HG02623 (cell line): Measurements from ENCODE around the gene STAC2.
"Not testable (repeated sequence)": the region's sequence is repeated elsewhere in the genome, so short reads cannot be mapped to it uniquely, and the experiment has no call there.

Experiments
- ATAC-seq: cut with Tn5 transposase; IDR thresholded peaks from one replicate; pipeline ENCODE4 v1.9.1; 2021; ENCODE audit warnings: moderate library complexity; ENCODE audit not compliant: unreplicated experiment

The STAC2 gene, protein sequence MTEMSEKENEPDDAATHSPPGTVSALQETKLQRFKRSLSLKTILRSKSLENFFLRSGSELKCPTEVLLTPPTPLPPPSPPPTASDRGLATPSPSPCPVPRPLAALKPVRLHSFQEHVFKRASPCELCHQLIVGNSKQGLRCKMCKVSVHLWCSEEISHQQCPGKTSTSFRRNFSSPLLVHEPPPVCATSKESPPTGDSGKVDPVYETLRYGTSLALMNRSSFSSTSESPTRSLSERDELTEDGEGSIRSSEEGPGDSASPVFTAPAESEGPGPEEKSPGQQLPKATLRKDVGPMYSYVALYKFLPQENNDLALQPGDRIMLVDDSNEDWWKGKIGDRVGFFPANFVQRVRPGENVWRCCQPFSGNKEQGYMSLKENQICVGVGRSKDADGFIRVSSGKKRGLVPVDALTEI

DNA sequence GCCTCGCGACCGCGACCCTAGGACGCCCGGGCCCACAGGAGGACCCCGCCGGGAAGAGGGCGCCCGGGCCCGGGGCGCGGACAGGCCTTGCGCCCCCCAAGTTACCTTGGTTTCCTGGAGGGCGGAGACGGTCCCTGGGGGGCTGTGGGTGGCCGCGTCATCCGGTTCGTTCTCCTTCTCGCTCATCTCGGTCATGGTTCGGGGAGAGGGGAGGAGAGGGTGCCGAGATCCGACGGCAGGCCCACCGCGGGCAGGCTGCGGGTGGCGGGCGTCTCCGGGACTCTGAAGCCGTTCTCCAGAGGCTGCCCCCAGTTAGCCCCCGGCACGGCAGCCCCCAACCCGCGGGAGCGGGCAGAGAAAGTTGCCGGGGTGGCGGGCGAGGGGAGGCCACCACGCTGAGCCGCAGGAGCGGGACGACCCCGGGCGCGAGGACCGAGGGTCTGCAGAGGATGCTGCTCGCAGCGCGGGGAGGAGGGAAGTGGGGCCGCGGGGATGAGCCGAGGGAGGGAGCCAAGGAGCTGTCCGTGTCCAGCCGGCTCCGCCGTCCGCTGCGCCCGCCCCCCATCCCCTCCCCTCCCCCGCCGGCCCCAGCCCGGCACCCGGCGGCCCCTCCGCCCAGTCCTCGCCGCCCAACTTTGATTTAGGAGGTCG lies at the start of gene STAC2:
Gene STAC2, minus strand, starts transcription at position 638 of the 651 bp plus-strand sequence. Its CDS starts 443 bp downstream, at position 195.
- ATAC-seq, result no peak

DNA sequence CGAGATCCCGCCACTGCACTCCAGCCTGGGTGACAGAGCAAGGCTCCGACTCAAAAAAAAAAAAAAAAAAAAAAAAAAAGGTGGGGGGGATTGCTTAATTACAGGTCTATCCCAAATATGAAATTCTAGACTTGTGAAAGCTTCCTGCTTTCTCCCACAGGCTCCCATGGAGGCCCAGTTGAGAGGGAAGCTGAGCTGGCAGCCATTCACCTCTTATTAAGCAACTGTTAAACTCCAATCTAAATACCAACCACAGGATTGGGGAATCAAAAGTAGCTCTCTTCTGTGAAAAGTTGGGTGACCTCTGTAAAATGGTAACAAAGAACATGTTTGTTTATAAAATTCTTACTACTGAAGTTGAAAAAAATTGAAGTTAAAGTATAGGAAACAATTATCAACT lies 45.8 kb upstream of the STAC2 start:
- no peak for ATAC-seq

DNA sequence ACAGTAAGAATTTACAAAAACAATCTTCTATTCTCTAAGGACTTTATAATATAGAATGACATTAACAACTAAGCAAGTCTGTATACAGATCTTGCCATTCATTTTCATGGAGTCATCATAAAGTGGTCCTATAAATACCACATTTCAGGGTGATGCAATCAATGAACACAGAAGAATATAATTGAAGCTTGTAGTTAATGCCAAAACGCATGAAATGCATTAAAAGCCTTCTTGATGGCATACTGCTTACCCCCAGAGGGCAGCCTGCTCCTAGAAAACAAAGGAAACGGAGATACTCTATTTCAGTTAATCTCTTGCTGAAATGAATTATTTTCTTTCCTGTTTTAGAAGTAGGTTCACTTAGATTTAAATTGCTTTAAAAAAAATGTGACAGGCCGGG lies 45.2 kb upstream of the STAC2 start:
- ATAC-seq, result no peak

DNA sequence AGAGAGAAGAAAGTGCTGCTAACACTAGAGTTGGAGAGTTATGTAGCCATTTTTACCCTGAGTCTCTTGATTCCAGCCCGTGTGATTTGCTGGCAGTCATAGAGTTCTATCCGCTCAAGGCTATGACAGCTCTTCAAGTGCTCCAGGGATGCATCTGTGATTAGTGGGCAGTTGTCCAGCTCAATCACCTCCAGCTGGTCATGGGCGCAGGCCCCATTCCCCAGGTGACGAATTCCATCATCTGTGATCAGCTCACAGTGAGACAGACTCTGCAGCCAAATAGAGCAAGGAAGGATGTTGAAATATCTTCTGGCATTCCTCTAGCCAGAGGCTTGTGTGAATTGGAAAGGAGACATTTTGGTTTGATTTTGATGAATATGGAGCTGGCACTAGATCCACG lies 38.4 kb upstream of the STAC2 start:
- ATAC-seq, result no peak

DNA sequence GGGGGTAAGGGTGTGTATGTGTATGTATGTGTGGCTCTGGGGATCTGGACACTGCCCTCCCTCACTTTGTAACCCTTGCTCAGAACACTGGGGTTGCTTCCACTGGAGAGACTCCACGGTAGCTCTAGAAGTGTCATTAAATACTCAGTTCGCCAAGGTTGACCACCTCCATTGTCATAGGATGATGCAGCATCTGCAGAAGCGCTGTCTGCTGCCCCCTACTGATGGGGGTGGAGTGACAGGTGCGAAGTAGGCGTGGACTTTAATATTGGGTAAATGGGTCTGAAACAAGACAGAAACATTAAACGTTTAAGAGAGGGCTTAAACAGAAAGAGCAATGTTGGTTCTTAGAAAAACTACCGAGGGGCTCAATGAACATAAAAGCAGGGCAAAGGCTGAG lies 35.5 kb upstream of the STAC2 start:
- no peak for ATAC-seq

DNA sequence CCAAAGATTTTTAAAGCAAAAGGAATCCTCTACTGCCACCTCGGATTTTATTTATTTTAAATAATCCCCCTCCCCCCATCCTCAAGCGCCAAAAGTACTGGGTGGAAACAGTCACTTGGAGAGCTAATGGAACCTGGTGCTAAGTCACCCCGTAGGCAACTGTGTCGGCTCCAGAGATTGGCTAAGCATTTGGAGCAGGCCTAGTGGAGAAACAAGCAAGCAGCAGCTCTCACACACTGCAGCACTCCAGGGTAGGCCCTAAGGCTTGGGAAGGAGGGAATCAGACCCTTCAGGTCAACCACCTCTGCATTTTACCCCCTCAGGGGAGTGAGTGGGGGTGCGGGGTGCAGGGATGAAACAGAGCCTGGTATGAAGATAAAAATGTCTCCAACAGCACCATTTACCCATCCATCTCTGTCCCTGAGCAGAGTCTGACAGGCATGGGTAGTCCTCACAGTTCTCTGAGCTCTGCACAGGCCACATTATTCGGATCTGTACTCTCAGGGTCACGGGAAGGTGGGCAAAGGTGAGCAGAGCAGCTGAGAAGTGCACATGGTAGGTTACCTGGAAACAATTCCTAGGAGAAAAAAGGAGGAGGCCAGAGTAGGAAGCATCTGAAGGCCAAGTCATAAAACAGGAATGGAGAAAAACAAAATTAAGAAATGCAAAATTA lies 27.2 kb upstream of the STAC2 start:
- ATAC-seq, result no peak

DNA sequence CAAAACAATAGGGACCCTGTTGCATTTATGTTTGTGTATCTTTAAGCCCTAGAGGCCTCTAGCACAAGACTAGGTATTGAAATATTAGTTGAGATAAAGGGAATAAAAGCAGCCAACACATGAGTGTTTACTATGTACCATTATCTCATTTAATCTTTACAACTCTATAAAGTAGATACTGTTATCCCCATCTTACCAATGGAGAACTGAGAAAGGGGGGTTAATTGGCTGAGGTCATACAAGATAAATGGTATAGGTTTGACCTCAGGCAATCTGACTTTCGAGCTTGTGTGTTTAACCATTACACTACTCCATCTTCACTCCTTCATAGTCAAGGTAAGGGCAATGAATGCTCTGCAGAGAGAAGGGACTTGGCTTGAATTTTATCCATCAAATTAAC lies 26.3 kb upstream of the STAC2 start:
- ATAC-seq, result no peak

DNA sequence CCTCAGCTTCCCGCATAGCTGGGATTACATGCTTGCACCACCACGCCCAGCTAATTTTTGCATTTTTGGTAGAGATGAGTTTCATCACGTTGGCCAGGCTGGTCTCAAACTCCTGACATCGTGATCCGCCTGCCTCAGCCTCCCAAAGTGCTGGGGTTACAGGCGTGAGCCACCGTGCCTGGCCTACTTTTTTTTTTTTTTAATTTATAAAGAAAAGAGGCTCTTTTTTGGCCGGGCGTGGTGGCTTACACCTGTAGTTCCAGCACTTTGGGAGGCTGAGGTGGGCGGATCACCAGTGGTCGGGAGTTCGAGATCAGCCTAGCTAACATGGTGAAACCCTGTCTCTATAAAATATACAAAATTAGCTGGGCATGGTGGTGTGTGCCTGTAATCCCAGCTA lies 24.3 kb upstream of the STAC2 start:
- ATAC-seq, result not testable (repeated sequence)

DNA sequence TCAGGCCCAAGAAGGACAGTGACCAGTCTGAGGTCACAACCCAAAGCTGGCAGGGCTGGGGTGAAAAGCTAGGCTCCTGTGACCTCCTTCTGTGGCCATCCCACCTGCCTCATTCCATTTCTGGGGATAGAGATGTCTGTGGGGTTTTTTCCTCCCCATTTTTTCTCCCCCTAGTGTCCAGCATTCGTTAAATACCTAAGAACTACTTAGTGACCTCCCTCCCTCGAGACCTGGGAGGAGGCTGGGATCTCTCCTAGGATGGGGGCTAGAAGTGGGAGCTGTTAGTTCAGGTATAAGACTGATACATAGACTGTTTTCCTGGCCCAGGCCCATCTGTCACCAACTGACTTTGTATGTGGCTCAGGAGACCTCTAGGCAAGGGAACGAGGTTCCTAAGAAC lies 20.5 kb upstream of the STAC2 start:
- no peak for ATAC-seq

DNA sequence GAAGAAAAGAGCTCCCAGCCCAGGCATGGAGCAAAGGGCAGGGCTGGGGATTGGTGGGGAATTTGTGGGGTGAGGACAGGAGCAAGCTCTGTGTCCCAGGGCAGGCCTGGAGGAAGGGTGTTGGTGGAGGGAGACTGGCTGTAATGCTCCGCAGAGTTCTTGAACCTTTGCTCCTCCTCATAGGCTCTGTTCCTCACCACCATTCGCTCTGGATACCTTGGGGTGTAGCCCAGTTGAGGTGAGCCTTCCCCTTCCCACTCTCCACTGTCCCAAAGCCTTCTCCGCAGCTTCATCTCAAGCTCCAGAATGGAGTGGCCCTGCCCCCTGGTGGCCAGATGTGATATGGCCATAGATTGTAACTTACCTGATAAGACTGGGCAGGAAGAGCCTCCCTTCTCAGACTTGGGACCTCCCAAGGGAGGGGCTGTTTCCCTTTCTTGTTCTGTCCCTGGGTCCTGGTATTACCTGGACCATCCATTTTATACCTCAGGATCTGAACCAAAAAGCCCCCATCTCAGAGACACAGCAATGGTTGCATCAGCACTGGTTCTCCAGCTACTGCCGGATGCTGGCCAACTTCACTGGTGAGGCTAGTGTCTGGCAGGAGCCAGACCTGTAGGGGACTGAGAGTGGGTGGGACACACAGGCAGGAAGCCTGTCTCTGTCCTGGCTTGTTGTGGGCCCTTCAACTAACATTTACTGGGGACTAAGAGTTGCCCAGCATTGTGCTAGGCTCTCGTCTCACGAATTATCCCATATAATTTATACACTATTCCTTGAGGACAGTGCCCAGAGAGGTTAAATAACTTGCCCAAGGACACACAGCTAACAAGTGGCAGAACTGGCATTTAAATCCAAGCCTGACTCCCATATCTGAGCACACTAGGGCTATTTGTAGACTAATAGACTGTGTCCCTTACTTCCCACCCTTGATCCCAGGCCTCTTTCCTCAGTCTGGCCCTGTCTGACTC lies 19.1 kb upstream of the STAC2 start:
- ATAC-seq, result no peak

DNA sequence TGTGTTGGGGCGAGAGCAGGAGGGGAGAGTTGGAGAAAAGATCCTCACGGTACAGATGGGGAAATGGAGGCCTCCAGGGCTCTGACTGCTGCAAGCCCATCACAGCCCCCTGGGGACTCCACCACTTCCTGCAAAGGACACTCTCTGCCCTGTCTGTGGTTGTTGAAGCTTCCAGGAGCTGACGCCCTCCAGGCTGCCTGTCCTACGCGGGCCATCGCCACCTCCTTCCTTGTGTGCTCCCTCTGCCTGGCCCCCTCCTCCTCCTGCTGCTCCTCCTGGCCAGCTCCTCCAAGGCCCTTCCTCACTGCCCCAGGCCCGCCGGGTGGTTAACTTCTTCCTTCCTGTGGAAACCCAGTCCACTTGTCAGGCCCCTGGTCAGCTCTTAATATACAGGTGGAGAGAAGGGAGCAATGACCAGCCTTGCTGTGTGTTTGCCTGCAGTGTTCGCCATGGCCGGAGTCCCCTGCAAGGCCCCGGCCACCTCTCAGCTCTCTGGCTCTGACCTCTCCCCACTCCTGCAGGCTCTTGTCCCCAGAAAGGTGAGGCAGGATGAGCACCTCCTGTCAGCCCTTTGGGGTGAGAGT lies 18.4 kb upstream of the STAC2 start:
- ATAC-seq, result no peak

DNA sequence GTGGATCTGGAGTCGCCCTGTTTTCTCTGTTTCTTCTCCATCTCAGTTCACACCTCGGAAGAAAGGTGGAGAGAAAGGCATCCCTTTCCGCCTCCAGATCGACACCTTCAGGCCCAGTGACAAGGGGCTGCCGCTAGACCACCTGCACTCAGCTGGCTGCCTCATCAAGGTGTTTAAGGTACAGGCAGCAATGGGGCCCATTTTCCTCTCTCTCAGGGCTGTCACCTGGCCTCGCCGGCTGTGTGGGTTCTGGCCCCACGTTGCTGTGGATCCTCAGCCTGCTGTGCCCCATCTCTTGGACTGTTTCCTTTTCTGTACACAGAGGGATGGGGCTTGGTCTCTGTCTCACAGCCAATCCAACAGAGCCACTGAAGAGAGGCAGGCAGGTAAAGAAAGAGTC lies 17.4 kb upstream of the STAC2 start:
- ATAC-seq, result no peak

DNA sequence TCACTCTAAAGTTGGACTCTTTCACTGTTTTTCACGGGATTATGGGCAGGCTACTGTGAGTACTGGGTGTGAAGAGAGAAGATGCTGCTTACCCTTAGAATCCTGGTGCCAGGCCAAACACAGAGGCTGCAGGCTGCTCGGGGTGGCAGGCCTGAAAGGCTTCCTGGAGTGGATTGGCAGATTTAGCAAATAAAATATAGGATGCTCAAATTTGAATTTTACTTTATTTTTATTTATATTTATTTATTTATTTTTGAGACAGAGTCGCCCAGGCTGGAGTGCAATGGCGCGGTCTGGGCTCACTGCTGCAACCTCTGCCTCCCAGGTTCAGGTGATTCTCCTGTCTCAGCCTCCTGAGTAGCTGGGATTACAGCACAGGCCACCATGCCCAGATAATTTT lies 14.9 kb upstream of the STAC2 start:
- ATAC-seq, result no peak

DNA sequence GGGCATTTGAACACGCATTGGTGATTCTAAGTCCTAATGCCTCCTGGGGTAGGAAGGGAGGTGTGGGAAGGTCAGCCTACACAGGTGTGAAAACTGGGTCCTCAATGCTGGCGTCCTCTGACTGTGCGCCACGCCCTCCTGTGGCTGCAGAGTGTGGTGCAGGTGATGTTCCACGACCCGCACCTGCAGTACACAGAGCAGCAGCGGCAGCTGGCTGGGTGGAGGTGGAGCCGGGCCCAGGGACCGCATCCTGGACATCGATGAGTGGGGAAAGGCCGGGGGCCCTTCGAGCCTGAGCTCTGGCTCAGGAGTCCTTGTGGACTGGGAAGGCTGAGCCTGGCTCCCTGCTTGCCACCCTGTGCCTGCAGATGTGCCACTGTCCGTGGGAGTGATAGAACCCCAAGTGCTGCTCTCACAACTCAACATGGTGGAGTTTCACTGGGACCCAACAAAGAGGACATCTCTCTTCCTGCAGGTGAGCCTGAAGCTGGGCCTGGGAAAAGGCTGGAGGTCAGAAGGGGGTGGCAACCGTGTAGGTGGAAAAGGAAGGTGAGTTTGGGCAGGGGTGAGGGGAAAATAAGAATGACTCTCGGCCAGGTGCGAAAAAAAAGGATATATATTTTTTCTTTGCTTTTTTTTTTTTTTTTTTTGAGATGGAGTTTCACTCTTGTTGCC lies 14.0 kb upstream of the STAC2 start:
- no peak for ATAC-seq

DNA sequence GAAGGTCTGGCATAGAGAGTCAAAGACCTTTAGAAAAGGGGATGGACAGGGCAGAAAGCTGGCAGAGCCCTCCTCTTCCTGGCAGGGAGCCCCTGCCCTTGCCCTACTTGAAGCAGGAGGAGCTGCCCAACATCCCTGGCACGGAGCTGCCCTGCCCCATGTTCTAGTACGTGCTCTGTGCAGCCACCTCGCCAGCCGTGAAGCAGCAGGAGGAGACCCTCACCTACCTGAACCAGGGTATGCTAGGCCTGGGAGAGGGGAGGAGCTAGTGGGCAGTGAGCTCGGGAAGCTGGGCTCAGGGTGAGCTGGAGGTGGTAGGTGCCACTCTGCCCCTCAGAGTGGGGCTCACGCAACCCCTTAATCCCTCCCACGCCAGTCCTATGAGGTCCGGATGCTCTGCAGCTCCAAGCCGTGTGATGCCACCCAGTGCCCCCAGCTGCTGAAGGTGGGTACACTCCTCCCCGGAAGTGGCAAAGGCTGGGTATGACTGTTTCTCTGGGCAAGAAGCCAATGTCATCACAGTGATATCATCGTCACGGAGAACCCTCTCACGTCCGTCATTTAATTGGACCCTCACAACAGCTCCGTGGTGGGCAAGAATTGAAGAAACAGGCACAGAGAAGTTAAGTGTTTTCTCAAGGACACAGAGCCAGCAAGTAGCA lies 12.7 kb upstream of the STAC2 start:
- no peak for ATAC-seq

DNA sequence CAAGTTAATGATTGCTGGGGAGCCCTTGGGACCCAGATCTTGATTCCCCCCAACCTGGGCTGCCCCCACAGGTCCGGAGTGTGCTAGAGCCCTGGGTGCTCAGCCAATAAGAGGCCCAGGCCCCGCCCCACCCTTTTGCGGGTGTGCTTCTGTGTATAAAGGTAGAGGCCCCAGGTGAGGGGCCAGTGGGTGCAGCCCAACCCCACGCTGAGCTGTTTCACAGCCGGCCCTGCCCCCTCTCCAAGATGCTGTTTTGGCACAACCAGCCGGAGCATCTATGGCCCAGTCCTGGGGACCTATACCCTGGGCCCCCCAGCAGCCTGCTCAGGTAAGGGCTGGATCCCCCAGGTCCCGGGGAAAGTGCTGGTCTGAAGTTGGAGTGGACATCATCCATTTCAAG lies 11.8 kb upstream of the STAC2 start:
- no peak for ATAC-seq

DNA sequence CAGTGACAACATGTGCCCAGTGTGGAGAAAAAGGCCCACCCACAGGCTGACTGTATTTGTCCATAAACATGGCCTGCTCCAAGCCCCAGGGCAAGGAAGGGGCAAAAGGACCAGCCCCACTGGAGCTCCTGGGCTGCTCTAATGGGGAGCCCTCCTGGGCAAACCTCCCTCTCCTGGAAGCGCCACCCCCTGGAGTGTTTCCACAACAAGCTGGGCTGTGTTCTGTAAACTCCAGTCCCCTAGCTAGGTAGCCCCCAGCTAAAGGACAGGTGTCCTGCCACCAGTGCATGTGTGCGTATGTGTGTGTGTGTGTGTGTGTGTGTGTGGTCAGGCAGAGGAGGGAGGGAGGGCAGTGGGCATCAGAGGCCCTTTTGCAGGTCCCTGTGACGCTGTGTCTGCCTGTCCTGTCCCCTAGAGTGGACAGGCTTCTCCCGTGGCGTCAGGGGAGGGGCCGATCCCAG lies 11.3 kb upstream of the STAC2 start:
- no peak for ATAC-seq

DNA sequence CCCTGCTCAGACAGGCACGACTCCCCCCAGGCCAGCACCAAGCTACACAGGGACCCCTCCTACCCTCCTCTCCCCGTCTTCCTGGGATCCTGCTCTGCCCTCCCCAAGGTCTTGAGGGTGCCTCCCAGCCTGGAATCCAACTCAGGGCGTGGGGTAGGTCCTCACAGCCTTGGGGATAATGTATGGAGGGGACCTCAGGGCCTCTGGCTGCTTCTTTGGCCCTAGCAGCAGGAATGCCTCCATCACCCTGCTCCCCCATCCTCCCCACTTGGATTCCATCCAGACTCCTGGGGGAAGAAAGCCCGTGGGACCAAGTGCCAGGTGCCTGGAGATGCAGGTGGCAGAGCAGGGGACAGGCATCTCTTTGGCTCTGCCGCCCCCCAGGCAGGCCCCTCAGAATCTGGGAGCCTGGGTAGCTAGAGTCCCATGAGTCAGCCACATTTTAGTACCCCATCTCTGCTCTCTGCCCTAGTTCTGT lies 10.7 kb upstream of the STAC2 start:
- ATAC-seq, result no peak
